ENCODE measurements around the gene PDE7B.

PDE7B gene

GRCh38 chr6:136035378-136036070 lies 184.0 kb downstream of the PDE7B start:
- Histone ChIP-seq H4K20me1 (ENCODE audit: insufficient read depth, low read length) (no peaks in the 10 kb centered on the region), H3K79me2 (ENCODE audit: insufficient read depth, low read length) (no peaks in the 10 kb centered on the region), H3K36me3 (ENCODE audit: insufficient read depth, low read length) (no peaks in the 10 kb centered on the region), H2AFZ (ENCODE audit: low read length) (no peak overlapping the region), H3K9me3 (ENCODE audit: low read length) (no peaks in the 10 kb centered on the region), H3K9ac (ENCODE audit: low read length) (no peak overlapping the region), H3K4me3 (ENCODE audit: low read depth, low read length, poor library complexity, severe bottlenecking) (no peak overlapping the region), H3K4me1 (ENCODE audit: insufficient read depth, low read length, severe bottlenecking) (no peaks in the 10 kb centered on the region), H3K4me2 (ENCODE audit: low read length) (no peak overlapping the region), H3F3A (ENCODE audit: insufficient read depth, low read length) (no peaks in the 10 kb centered on the region), H3K27me3 (ENCODE audit: insufficient read depth, low read length) (no peaks in the 10 kb centered on the region), H3K9me2 (ENCODE audit: low read depth, low read length) (no peaks in the 10 kb centered on the region), H3K27ac (ENCODE audit: low read depth, low read length, poor library complexity, severe bottlenecking) (no peak overlapping the region)
- TF ChIP-seq EZH2 (IDR thresholded peaks at IDR 0.05; ENCODE audit: borderline replicate concordance, low read length) (no peak), CTCF (IDR thresholded peaks at IDR 0.05; ENCODE audit: low read length) (no peak)

GRCh38 chr6:136036071-136036380 lies 184.5 kb downstream of the PDE7B start:
- H2AFZ ChIP-seq (ENCODE audit: low read length): no peak overlapping the region
- no peaks in the 10 kb centered on the region for H3K27me3 ChIP-seq (ENCODE audit: insufficient read depth, low read length)
- no peaks in the 10 kb centered on the region for H3K9me2 ChIP-seq (ENCODE audit: low read depth, low read length)
- no peak overlapping the region for H3K27ac ChIP-seq (ENCODE audit: low read depth, low read length, poor library complexity, severe bottlenecking)
- H3F3A ChIP-seq (ENCODE audit: insufficient read depth, low read length): no peaks in the 10 kb centered on the region
- no peak overlapping the region for H3K9ac ChIP-seq (ENCODE audit: low read length)
- no peak for TF ChIP-seq CTCF (IDR thresholded peaks at IDR 0.05; ENCODE audit: low read length)
- no peak for TF ChIP-seq EZH2 (IDR thresholded peaks at IDR 0.05; ENCODE audit: borderline replicate concordance, low read length)
- H3K36me3 ChIP-seq (ENCODE audit: insufficient read depth, low read length): no peaks in the 10 kb centered on the region
- no peaks in the 10 kb centered on the region for H4K20me1 ChIP-seq (ENCODE audit: insufficient read depth, low read length)
- H3K9me3 ChIP-seq (ENCODE audit: low read length): no peaks in the 10 kb centered on the region
- H3K79me2 ChIP-seq (ENCODE audit: insufficient read depth, low read length): no peaks in the 10 kb centered on the region
- H3K4me1 ChIP-seq (ENCODE audit: insufficient read depth, low read length, severe bottlenecking): no peaks in the 10 kb centered on the region
- no peak overlapping the region for H3K4me3 ChIP-seq (ENCODE audit: low read depth, low read length, poor library complexity, severe bottlenecking)
- no peak overlapping the region for H3K4me2 ChIP-seq (ENCODE audit: low read length)

- Histone ChIP-seq H3K9ac (ENCODE audit: low read length) (no peak overlapping the region), H3K79me2 (ENCODE audit: insufficient read depth, low read length) (no peaks in the 10 kb centered on the region), H3K9me3 (ENCODE audit: low read length) (no peaks in the 10 kb centered on the region), H3K4me1 (ENCODE audit: insufficient read depth, low read length, severe bottlenecking) (no peaks in the 10 kb centered on the region), H3K36me3 (ENCODE audit: insufficient read depth, low read length) (no peaks in the 10 kb centered on the region), H3F3A (ENCODE audit: insufficient read depth, low read length) (no peaks in the 10 kb centered on the region), H3K4me3 (ENCODE audit: low read depth, low read length, poor library complexity, severe bottlenecking) (no peak overlapping the region), H3K9me2 (ENCODE audit: low read depth, low read length) (no peaks in the 10 kb centered on the region), H3K27ac (ENCODE audit: low read depth, low read length, poor library complexity, severe bottlenecking) (no peak overlapping the region), H3K4me2 (ENCODE audit: low read length) (no peak overlapping the region), H3K27me3 (ENCODE audit: insufficient read depth, low read length) (no peaks in the 10 kb centered on the region), H2AFZ (ENCODE audit: low read length) (no peak overlapping the region), H4K20me1 (ENCODE audit: insufficient read depth, low read length) (no peaks in the 10 kb centered on the region)
- TF ChIP-seq CTCF (IDR thresholded peaks at IDR 0.05; ENCODE audit: low read length): no peak
- no peak for TF ChIP-seq EZH2 (IDR thresholded peaks at IDR 0.05; ENCODE audit: borderline replicate concordance, low read length)
These were observed 185.1 kb downstream of the PDE7B start for GRCh38 chr6:136036601-136037000.

All from OCI-LY1 (cell line).